ENCODE results near the gene ANXA11. TPM values are rescaled to one million over a fixed set of nuclear protein-coding genes. Genes with fewer than 3 reads are reported as not detected.
A peak's percentile ranks its signal among the peaks of the same experiment; 100 is the strongest.

Gene ANXA11
- total and polyA plus RNA-seq, 5 donors from 2014 or later: 252 to 316 (median 277) TPM

GRCh38 chr10:80174641-80175395 is 30.5 kb downstream of the ANXA11 start:
- Histone ChIP-seq H3K4me3 (ENCODE audit: low read depth, low read length) (no peak overlapping the region), H3K9me3 (ENCODE audit: control insufficient read depth in 2 of 2, low read length in 2 of 2) (no peaks in the 10 kb centered on the region), H3K4me1 (ENCODE audit: control insufficient read depth, insufficient read depth, low read length, poor library complexity, severe bottlenecking) (peaks cover 22% of the 10 kb centered on the region), H3K27ac (ENCODE audit: insufficient read depth, low read length, poor library complexity, severe bottlenecking) (no peak overlapping the region), H3K36me3 (ENCODE audit: control insufficient read depth, insufficient read depth, low read length) (peaks cover 43% of the 10 kb centered on the region), H3K27me3 (ENCODE audit: control insufficient read depth, insufficient read depth, low read length) (no peaks in the 10 kb centered on the region)
- no peaks in the 10 kb centered on the region for H3K27me3 Mint-ChIP-seq
- H3K9me3 Mint-ChIP-seq: no peaks in the 10 kb centered on the region
- peaks cover 20% of the 10 kb centered on the region for H3K36me3 Mint-ChIP-seq
- H3K27ac Mint-ChIP-seq: no peak overlapping the region
- no peak for ATAC-seq (ENCODE audit: low read depth in 2 of 2)
- DNase-seq: no peak
- H3K4me1 Mint-ChIP-seq: peaks cover 11 to 62% (median 38%) of the 10 kb centered on the region in 4 donors
- no peak overlapping the region for H3K4me3 Mint-ChIP-seq

- H3K36me3 ChIP-seq (ENCODE audit: control insufficient read depth, insufficient read depth, low read length): peaks cover 48% of the 10 kb centered on the region
- no peaks in the 10 kb centered on the region for H3K27me3 ChIP-seq (ENCODE audit: control insufficient read depth, insufficient read depth, low read length)
Measured at GRCh38 chr10:80173466-80173865, 31.9 kb downstream of the ANXA11 start.

GRCh38 chr10:80172896-80173295 is 32.4 kb downstream of the ANXA11 start:
- peaks cover 11% of the 10 kb centered on the region for H3K4me1 ChIP-seq (ENCODE audit: control insufficient read depth, insufficient read depth, low read length, poor library complexity, severe bottlenecking)
- no peaks in the 10 kb centered on the region for H3K27me3 Mint-ChIP-seq
- ATAC-seq (ENCODE audit: low read depth in 2 of 2): no peak
- no peaks in the 10 kb centered on the region for H3K9me3 Mint-ChIP-seq
- peaks cover 4 to 47% (median 28%) of the 10 kb centered on the region in 4 donors for H3K4me1 Mint-ChIP-seq
- H3K27me3 ChIP-seq (ENCODE audit: control insufficient read depth, insufficient read depth, low read length): no peaks in the 10 kb centered on the region
- H3K27ac Mint-ChIP-seq: peak overlapping the region in 1 of 3 donors; percentile 35
- no peak overlapping the region for H3K4me3 Mint-ChIP-seq
- peaks cover 11% of the 10 kb centered on the region for H3K36me3 Mint-ChIP-seq
- H3K36me3 ChIP-seq (ENCODE audit: control insufficient read depth, insufficient read depth, low read length): peaks cover 48% of the 10 kb centered on the region
- no peak overlapping the region for H3K4me3 ChIP-seq (ENCODE audit: low read depth, low read length)
- H3K27ac ChIP-seq (ENCODE audit: insufficient read depth, low read length, poor library complexity, severe bottlenecking): no peak overlapping the region
- no peak for DNase-seq
- H3K9me3 ChIP-seq (ENCODE audit: control insufficient read depth in 2 of 2, low read length in 2 of 2): no peaks in the 10 kb centered on the region

More at GRCh38 chr10:80173466-80173865, 31.9 kb downstream of the ANXA11 start:
- Mint-ChIP-seq H3K27me3 (no peaks in the 10 kb centered on the region), H3K27ac (no peak overlapping the region), H3K9me3 (no peaks in the 10 kb centered on the region), H3K4me1 (peaks cover 4 to 53% (median 31%) of the 10 kb centered on the region in 4 donors), H3K4me3 (no peak overlapping the region), H3K36me3 (peaks cover 11% of the 10 kb centered on the region)
- ATAC-seq (ENCODE audit: low read depth in 2 of 2) (no peak), DNase-seq (no peak)
- Histone ChIP-seq H3K9me3 (ENCODE audit: control insufficient read depth in 2 of 2, low read length in 2 of 2) (no peaks in the 10 kb centered on the region), H3K27ac (ENCODE audit: insufficient read depth, low read length, poor library complexity, severe bottlenecking) (no peak overlapping the region), H3K4me3 (ENCODE audit: low read depth, low read length) (no peak overlapping the region), H3K4me1 (ENCODE audit: control insufficient read depth, insufficient read depth, low read length, poor library complexity, severe bottlenecking) (peaks cover 16% of the 10 kb centered on the region)

- Mint-ChIP-seq H3K27me3 (no peaks in the 10 kb centered on the region), H3K36me3 (peaks cover 11% of the 10 kb centered on the region), H3K4me3 (no peak overlapping the region), H3K9me3 (no peaks in the 10 kb centered on the region), H3K4me1 (peaks cover 4 to 31% (median 20%) of the 10 kb centered on the region in 4 donors), H3K27ac (peak overlapping the region in 2 of 3 donors; percentile 43 to 76)
- H3K4me3 ChIP-seq (ENCODE audit: low read depth, low read length): no peak overlapping the region
- H3K36me3 ChIP-seq (ENCODE audit: control insufficient read depth, insufficient read depth, low read length): peaks cover 64% of the 10 kb centered on the region
- DNase-seq (no peak), ATAC-seq (ENCODE audit: low read depth in 2 of 2) (no peak)
- peaks cover 7% of the 10 kb centered on the region for H3K4me1 ChIP-seq (ENCODE audit: control insufficient read depth, insufficient read depth, low read length, poor library complexity, severe bottlenecking)
- H3K27me3 ChIP-seq (ENCODE audit: control insufficient read depth, insufficient read depth, low read length): no peaks in the 10 kb centered on the region
- no peak overlapping the region for H3K27ac ChIP-seq (ENCODE audit: insufficient read depth, low read length, poor library complexity, severe bottlenecking)
- H3K9me3 ChIP-seq (ENCODE audit: control insufficient read depth in 2 of 2, low read length in 2 of 2): no peaks in the 10 kb centered on the region
Measured at GRCh38 chr10:80171248-80171660, 34.1 kb downstream of the ANXA11 start.

- Histone ChIP-seq H3K36me3 (ENCODE audit: control insufficient read depth, insufficient read depth, low read length) (peaks cover 68% of the 10 kb centered on the region), H3K9me3 (ENCODE audit: control insufficient read depth in 2 of 2, low read length in 2 of 2) (no peaks in the 10 kb centered on the region), H3K4me1 (ENCODE audit: control insufficient read depth, insufficient read depth, low read length, poor library complexity, severe bottlenecking) (peaks cover 5% of the 10 kb centered on the region), H3K4me3 (ENCODE audit: low read depth, low read length) (no peak overlapping the region), H3K27ac (ENCODE audit: insufficient read depth, low read length, poor library complexity, severe bottlenecking) (no peak overlapping the region), H3K27me3 (ENCODE audit: control insufficient read depth, insufficient read depth, low read length) (no peaks in the 10 kb centered on the region)
- ATAC-seq (ENCODE audit: low read depth in 2 of 2): no peak
- Mint-ChIP-seq H3K36me3 (peaks cover 18% of the 10 kb centered on the region), H3K4me3 (no peak overlapping the region), H3K9me3 (no peaks in the 10 kb centered on the region), H3K27me3 (no peaks in the 10 kb centered on the region), H3K4me1 (peaks cover 0 to 27% (median 19%) of the 10 kb centered on the region in 4 donors), H3K27ac (peak overlapping the region in 2 of 3 donors; percentile 31 to 76)
- no peak for DNase-seq
Measured at GRCh38 chr10:80170641-80171040, 34.7 kb downstream of the ANXA11 start.

GRCh38 chr10:80170026-80170425 is 35.3 kb downstream of the ANXA11 start:
- peaks cover 20% of the 10 kb centered on the region for H3K36me3 Mint-ChIP-seq
- peak overlapping the region in 2 of 3 donors; percentile 62 to 76 for H3K27ac Mint-ChIP-seq

GRCh38 chr10:80168679-80169380 is 36.5 kb downstream of the ANXA11 start:
- peaks cover 0 to 21% (median 19%) of the 10 kb centered on the region in 4 donors for H3K4me1 Mint-ChIP-seq
- Histone ChIP-seq H3K4me1 (ENCODE audit: control insufficient read depth, insufficient read depth, low read length, poor library complexity, severe bottlenecking) (peaks cover 5% of the 10 kb centered on the region), H3K27me3 (ENCODE audit: control insufficient read depth, insufficient read depth, low read length) (no peaks in the 10 kb centered on the region), H3K4me3 (ENCODE audit: low read depth, low read length) (no peak overlapping the region), H3K9me3 (ENCODE audit: control insufficient read depth in 2 of 2, low read length in 2 of 2) (no peaks in the 10 kb centered on the region), H3K27ac (ENCODE audit: insufficient read depth, low read length, poor library complexity, severe bottlenecking) (no peak overlapping the region), H3K36me3 (ENCODE audit: control insufficient read depth, insufficient read depth, low read length) (peaks cover 86% of the 10 kb centered on the region)
- no peak for DNase-seq
- peak in 1 of 2 donors; percentile 49 for ATAC-seq (ENCODE audit: low read depth in 2 of 2)
- H3K36me3 Mint-ChIP-seq: peaks cover 25% of the 10 kb centered on the region
- peak overlapping the region; percentile 56 to 76 (median 62) for H3K27ac Mint-ChIP-seq
- no peaks in the 10 kb centered on the region for H3K9me3 Mint-ChIP-seq
- no peaks in the 10 kb centered on the region for H3K27me3 Mint-ChIP-seq
- H3K4me3 Mint-ChIP-seq: no peak overlapping the region

More at GRCh38 chr10:80170026-80170425, 35.3 kb downstream of the ANXA11 start:
- H3K4me3 Mint-ChIP-seq: peak overlapping the region in 1 of 4 donors; percentile 21
- H3K9me3 Mint-ChIP-seq: no peaks in the 10 kb centered on the region
- Histone ChIP-seq H3K27ac (ENCODE audit: insufficient read depth, low read length, poor library complexity, severe bottlenecking) (no peak overlapping the region), H3K36me3 (ENCODE audit: control insufficient read depth, insufficient read depth, low read length) (peaks cover 74% of the 10 kb centered on the region), H3K4me3 (ENCODE audit: low read depth, low read length) (no peak overlapping the region), H3K9me3 (ENCODE audit: control insufficient read depth in 2 of 2, low read length in 2 of 2) (no peaks in the 10 kb centered on the region), H3K27me3 (ENCODE audit: control insufficient read depth, insufficient read depth, low read length) (no peaks in the 10 kb centered on the region), H3K4me1 (ENCODE audit: control insufficient read depth, insufficient read depth, low read length, poor library complexity, severe bottlenecking) (peaks cover 5% of the 10 kb centered on the region)
- H3K4me1 Mint-ChIP-seq: peaks cover 0 to 27% (median 19%) of the 10 kb centered on the region in 4 donors
- DNase-seq (no peak), ATAC-seq (ENCODE audit: low read depth in 2 of 2) (no peak)
- no peaks in the 10 kb centered on the region for H3K27me3 Mint-ChIP-seq

Data from CD4-positive, CD25-positive, alpha-beta regulatory T cell (primary cell).